PC-3 (cell line): ENCODE results near the gene NUTM1. TPM values are rescaled to one million over a fixed set of nuclear protein-coding genes. Genes with fewer than 3 reads are reported as not detected.
A peak's percentile ranks its signal among the peaks of the same experiment; 100 is the strongest.
"Not testable (repeated sequence)": the region's sequence is repeated elsewhere in the genome, so short reads cannot be mapped to it uniquely, and the experiment has no call there.

Experiments
- ATAC-seq: fragments of 200-7000 bp; cut with Tn5 transposase; 2 replicates; pipeline ENCODE4 v1.9.1; 2020; ENCODE audit warnings: mild to moderate bottlenecking, moderate library complexity
- BruUV-seq: library from RNA; stranded (reverse); fragments of 400-500 nt; replicated peaks from 2 replicates; lab custom pipeline; 2021; lab: Mats Ljungman, UMichigan
- CTCF ChIA-PET: fragments of 300-600 bp; sonication (Branson Sonifier 250); formaldehyde crosslinking; loops from one replicate; lab custom pipeline; 2022; ENCODE audit warnings: antibody characterized with exemption; lab: Charles Lee
- POLR2A ChIA-PET: fragments of 300-600 bp; sonication (Branson Sonifier 250); formaldehyde crosslinking; loops from one replicate; lab custom pipeline; 2022; ENCODE audit warnings: antibody characterized with exemption; ENCODE audit not compliant: unreplicated experiment; lab: Charles Lee
- DNase-seq: peaks from one replicate; pipeline ENCODE4 v3.0.0-alpha.2; 2015
- H2AFZ ChIP-seq: fragments of 300-600 bp; sonication (generic); 2 replicates; pipeline ENCODE4 v1.6.0; 2016; ENCODE audit warnings: antibody characterized with exemption, low read length
- H3F3A ChIP-seq: fragments of 300-600 bp; sonication (generic); one replicate; pipeline ENCODE4 v1.6.0; 2017; ENCODE audit warnings: antibody characterized with exemption, low read length, control low read depth, mild to moderate bottlenecking; ENCODE audit not compliant: unreplicated experiment
- H3K27ac ChIP-seq: fragments of 300-600 bp; sonication (generic); 2 replicates; pipeline ENCODE4 v1.5.1; 2016; ENCODE audit warnings: mild to moderate bottlenecking, low read length
- H3K27me3 ChIP-seq: fragments of 300-600 bp; sonication (generic); 2 replicates; pipeline ENCODE4 v1.6.1; 2016; ENCODE audit warnings: low read length, mixed read lengths
- H3K36me3 ChIP-seq: fragments of 300-600 bp; sonication (generic); 2 replicates; pipeline ENCODE4 v1.6.1; 2016; ENCODE audit warnings: low read depth, mixed run types, low read length, mixed read lengths
- H3K4me1 ChIP-seq: fragments of 300-600 bp; sonication (generic); 2 replicates; pipeline ENCODE4 v1.5.1; 2016; ENCODE audit warnings: low read length; ENCODE audit not compliant: insufficient read depth
- H3K4me2 ChIP-seq: fragments of 300-600 bp; sonication (generic); 2 replicates; pipeline ENCODE4 v1.6.0; 2016; ENCODE audit warnings: low read length
- H3K4me3 ChIP-seq: fragments of 300-600 bp; sonication (generic); 2 replicates; pipeline ENCODE4 v1.5.1; 2016; ENCODE audit warnings: mild to moderate bottlenecking, low read length, mixed read lengths
- H3K79me2 ChIP-seq: fragments of 300-600 bp; sonication (generic); 2 replicates; pipeline ENCODE4 v1.6.1; 2017; ENCODE audit warnings: low read length, mixed read lengths
- H3K9ac ChIP-seq: fragments of 300-600 bp; sonication (generic); 2 replicates; pipeline ENCODE4 v1.6.0; 2016; ENCODE audit warnings: mild to moderate bottlenecking, low read length
- H3K9me2 ChIP-seq: fragments of 300-600 bp; sonication (generic); replicated peaks from 2 replicates; pipeline ENCODE4 v1.6.1; 2016; ENCODE audit warnings: mixed run types, low read length, mixed read lengths
- H3K9me3 ChIP-seq: fragments of 300-600 bp; sonication (generic); 2 replicates; pipeline ENCODE4 v1.6.1; 2016; ENCODE audit warnings: low read length, mixed read lengths
- H4K20me1 ChIP-seq: fragments of 300-600 bp; sonication (generic); 2 replicates; pipeline ENCODE4 v1.6.1; 2016; ENCODE audit warnings: low read length, mixed read lengths
- EZH2 ChIP-seq: fragments of 300-600 bp; sonication (generic); IDR thresholded peaks from one replicate; pipeline ENCODE4 v1.6.1; 2017; ENCODE audit warnings: antibody characterized with exemption, mild to moderate bottlenecking, low read length; ENCODE audit not compliant: unreplicated experiment
- EZH2phosphoT487 ChIP-seq: fragments of 300-600 bp; sonication (generic); IDR thresholded peaks from 2 replicates; pipeline ENCODE4 v1.6.1; 2018; ENCODE audit warnings: mild to moderate bottlenecking, antibody characterized with exemption, low read length, borderline replicate concordance
- intact Hi-C: fragments of 100-400 bp; cut with micrococcal nuclease; formaldehyde crosslinking; loops from 2 replicates; pipeline ENCODE4 v1.9.0; 2023
- total RNA-seq: library from RNA; depleted of rRNA; stranded (reverse); fragments of >200 nt; gene quantifications from 2 replicates; pipeline ENCODE4 v1.2.3, GENCODE V29; 2014
- TF ChIP-seq, protein P1 (sequence below): fragments of 300-600 bp; sonication (generic); conservative IDR thresholded peaks from 2 replicates; pipeline ENCODE4 v1.5.1; 2017; ENCODE audit warnings: antibody characterized with exemption, low read depth, mild to moderate bottlenecking, low read length

Gene NUTM1
- total RNA-seq, 1 experiment from 2014 or later = 0.04 TPM

DNA sequence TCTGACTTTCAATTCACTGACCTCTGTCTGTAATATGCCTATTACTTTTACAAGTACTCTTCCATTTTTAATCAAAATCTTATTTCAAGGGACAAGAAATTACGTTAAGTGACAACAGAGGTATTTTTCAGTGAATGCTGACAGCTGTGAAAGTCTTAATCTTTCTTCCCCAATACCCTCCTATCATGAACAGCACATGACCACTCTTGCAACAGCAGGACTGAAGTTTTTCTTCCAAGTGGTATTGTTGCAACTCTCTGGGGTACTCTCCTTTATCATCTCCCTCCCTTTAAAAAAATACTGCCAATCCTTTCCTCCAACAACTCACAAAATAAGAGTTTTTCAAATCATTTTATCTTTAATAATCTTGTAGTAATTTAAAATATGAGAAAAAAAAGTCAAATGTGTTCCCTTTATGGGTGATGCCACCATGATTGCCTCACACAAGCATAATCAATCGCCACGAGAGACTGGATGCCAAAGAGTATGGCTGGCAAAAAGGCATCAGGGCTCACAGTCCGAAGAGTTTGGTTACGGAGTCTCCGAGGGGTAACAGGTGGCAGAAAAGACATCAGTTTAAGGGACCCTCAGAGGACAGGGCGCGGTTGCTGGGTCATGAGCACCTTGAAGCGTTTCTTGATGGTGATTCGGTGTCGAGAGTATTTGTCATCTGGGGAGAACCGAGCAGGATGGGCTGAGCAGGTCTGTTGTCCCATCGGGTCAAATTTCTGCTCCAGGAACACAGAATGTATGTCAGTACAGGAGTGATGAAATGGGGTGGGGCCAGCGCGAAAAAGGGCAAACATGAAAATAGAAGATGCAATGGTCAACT, 1.5 kb upstream of the NUTM1 start:
- H3K9me3 ChIP-seq = no peaks in the 10 kb centered on the region
- H3K4me1 ChIP-seq = peaks cover 34% of the 10 kb centered on the region
- no peaks in the 10 kb centered on the region for H3K9me2 ChIP-seq
- TSS peak; percentile 62 for BruUV-seq
- peak overlapping the region; percentile 99 for H3K9ac ChIP-seq
- intact Hi-C loops = loop anchor here (2.0 kb wide), 2 partner anchors 67 to 125 kb away; no protein-coding TSS in a partner anchor
- H3K36me3 ChIP-seq = peaks cover 18% of the 10 kb centered on the region
- CTCF ChIA-PET = no interaction called here
- peaks cover 48% of the 10 kb centered on the region for H3K79me2 ChIP-seq
- H4K20me1 ChIP-seq = no peaks in the 10 kb centered on the region
- TF ChIP-seq, protein P1, sequence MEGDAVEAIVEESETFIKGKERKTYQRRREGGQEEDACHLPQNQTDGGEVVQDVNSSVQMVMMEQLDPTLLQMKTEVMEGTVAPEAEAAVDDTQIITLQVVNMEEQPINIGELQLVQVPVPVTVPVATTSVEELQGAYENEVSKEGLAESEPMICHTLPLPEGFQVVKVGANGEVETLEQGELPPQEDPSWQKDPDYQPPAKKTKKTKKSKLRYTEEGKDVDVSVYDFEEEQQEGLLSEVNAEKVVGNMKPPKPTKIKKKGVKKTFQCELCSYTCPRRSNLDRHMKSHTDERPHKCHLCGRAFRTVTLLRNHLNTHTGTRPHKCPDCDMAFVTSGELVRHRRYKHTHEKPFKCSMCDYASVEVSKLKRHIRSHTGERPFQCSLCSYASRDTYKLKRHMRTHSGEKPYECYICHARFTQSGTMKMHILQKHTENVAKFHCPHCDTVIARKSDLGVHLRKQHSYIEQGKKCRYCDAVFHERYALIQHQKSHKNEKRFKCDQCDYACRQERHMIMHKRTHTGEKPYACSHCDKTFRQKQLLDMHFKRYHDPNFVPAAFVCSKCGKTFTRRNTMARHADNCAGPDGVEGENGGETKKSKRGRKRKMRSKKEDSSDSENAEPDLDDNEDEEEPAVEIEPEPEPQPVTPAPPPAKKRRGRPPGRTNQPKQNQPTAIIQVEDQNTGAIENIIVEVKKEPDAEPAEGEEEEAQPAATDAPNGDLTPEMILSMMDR = no peak
- TF ChIP-seq EZH2 (no peak), EZH2phosphoT487 (no peak)
- no peak overlapping the region for H2AFZ ChIP-seq
- H3K4me3 ChIP-seq = peak overlapping the region; percentile 85
- POLR2A ChIA-PET = no interaction called here
- ATAC-seq (no peak), DNase-seq (peak; percentile 59)
- H3K27ac ChIP-seq = peak overlapping the region; percentile 88
- peak overlapping the region; percentile 87 for H3K4me2 ChIP-seq
- no peaks in the 10 kb centered on the region for H3K27me3 ChIP-seq
- H3F3A ChIP-seq = peaks cover 14% of the 10 kb centered on the region

DNA sequence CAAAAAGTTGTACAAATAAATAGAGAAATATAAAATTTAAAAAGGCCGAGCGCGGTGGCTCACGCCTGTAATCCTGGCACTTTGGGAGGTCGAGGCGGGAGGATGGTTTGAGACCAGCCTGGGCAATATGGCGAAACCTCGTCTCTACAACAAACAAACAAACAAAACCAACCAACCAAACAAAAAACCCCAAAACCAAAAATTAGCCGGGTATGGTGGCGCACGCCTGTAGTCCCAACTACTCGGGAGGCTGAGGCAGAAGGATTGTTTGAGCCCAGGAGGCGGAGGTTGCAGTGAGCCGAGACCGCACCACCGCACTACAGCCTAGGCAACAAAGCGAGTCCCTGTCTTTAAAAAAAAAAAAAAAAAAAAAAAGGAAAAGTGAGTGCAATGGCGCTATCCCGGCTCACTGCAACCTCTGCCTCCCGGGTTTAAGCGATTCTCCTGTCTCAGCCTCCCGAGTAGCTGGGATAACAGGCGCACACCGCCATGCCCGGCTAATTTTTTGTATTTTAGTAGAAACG, 840 bp upstream of the NUTM1 start:
- intact Hi-C loops = loop anchor here (2.0 kb wide), 2 partner anchors 67 to 125 kb away; no protein-coding TSS in a partner anchor

DNA sequence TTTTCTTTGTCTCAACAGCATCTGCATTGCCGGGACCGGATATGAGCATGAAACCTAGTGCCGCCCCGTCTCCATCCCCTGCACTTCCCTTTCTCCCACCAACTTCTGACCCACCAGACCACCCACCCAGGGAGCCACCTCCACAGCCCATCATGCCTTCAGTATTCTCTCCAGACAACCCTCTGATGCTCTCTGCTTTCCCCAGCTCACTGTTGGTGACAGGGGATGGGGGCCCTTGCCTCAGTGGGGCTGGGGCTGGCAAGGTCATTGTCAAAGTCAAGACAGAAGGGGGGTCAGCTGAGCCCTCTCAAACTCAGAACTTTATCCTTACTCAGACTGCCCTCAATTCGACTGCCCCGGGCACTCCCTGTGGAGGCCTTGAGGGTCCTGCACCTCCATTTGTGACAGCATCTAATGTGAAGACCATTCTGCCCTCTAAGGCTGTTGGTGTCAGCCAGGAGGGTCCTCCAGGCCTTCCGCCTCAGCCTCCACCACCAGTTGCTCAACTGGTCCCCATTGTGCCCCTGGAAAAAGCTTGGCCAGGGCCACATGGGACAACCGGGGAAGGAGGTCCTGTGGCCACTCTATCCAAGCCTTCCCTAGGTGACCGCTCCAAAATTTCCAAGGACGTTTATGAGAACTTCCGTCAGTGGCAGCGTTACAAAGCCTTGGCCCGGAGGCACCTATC, 5.0 kb downstream of the NUTM1 start:
- H3K4me1 ChIP-seq = no peaks in the 10 kb centered on the region; the same call in 1 of the 2 replicates
- ATAC-seq (no peak), DNase-seq (no peak)
- intact Hi-C loops = no loop called here
- no peak overlapping the region for H3K27ac ChIP-seq
- H2AFZ ChIP-seq = no peak overlapping the region
- H4K20me1 ChIP-seq = no peaks in the 10 kb centered on the region
- no peaks in the 10 kb centered on the region for H3F3A ChIP-seq
- H3K27me3 ChIP-seq = no peaks in the 10 kb centered on the region
- H3K4me3 ChIP-seq = no peak overlapping the region
- no peaks in the 10 kb centered on the region for H3K9me3 ChIP-seq
- POLR2A ChIA-PET = no interaction called here
- no peaks in the 10 kb centered on the region for H3K79me2 ChIP-seq
- no peaks in the 10 kb centered on the region for H3K9me2 ChIP-seq
- CTCF ChIA-PET = no interaction called here
- H3K9ac ChIP-seq = no peak overlapping the region
- H3K4me2 ChIP-seq = no peak overlapping the region
- no TSS peak for BruUV-seq
- no peaks in the 10 kb centered on the region for H3K36me3 ChIP-seq
- TF ChIP-seq EZH2 (no peak), EZH2phosphoT487 (no peak)
- TF ChIP-seq, protein P1 = no peak

More for the DNA sequence above, 840 bp upstream of the NUTM1 start:
- DNase-seq, H3K9me2 ChIP-seq, H4K20me1 ChIP-seq, H3K27me3 ChIP-seq, ATAC-seq, BruUV-seq, H3K9me3 ChIP-seq: not testable (repeated sequence)
- Histone ChIP-seq H3K79me2 (peaks cover 41% of the 10 kb centered on the region), H3K4me2 (peak overlapping the region; percentile 87), H3K36me3 (peaks cover 18% of the 10 kb centered on the region), H3K4me3 (peak overlapping the region; percentile 85), H3F3A (peaks cover 14% of the 10 kb centered on the region), H3K4me1 (peaks cover 29% of the 10 kb centered on the region), H3K9ac (peak overlapping the region; percentile 99), H3K27ac (peak overlapping the region; percentile 88), H2AFZ (peak overlapping the region; percentile 76; the same call in 1 of the 2 replicates)
- POLR2A ChIA-PET = interaction anchor here (0.7 kb wide), 1 partner anchor 235 kb away, joined by 22 read pairs; no protein-coding TSS in a partner anchor
- CTCF ChIA-PET = interaction anchor here (0.8 to 1.9 kb wide), 2 partner anchors 16 to 25 kb away, joined by 6 to 11 read pairs; partner anchors contain the start of gene LPCAT4
